Breast epithelium (tissue), 4 donors: Measurements from ENCODE around the gene TNNI2. TPM values are rescaled to one million over a fixed set of nuclear protein-coding genes. Genes with fewer than 3 reads are reported as not detected.
"Not testable (repeated sequence)": the region's sequence is repeated elsewhere in the genome, so short reads cannot be mapped to it uniquely, and the experiment has no call there.

Experiments
- DNase-seq, 2 donors: peaks; one replicate each; pipeline ENCODE4 v3.0.0-alpha.2; 2019; ENCODE audit warnings: low spot score in 2 of 2
- H3K27ac ChIP-seq, 2 donors: fragments of 200-600 bp; sonication (generic) in 1 of 2; one replicate each; pipeline ENCODE4 v1.5.1; 2016 to 2019; ENCODE audit warnings: mild to moderate bottlenecking in 1 of 2
- H3K27me3 ChIP-seq, 2 donors: fragments of 200-600 bp; sonication (generic) in 1 of 2; one replicate each; pipeline versions ENCODE4 v1.5.1 to v1.6.0; 2017 to 2019; ENCODE audit warnings: control low read depth in 1 of 2, mild to moderate bottlenecking in 1 of 2
- H3K36me3 ChIP-seq: fragments of 200-600 bp; one replicate; pipeline ENCODE4 v1.5.1; 2019
- H3K4me1 ChIP-seq, 2 donors: fragments of 200-600 bp; sonication (generic); one replicate each; pipeline ENCODE4 v1.5.1; 2016 to 2019; ENCODE audit warnings: control low read depth in 1 of 2
- H3K4me3 ChIP-seq, 3 donors: fragments of 200-600 bp; sonication (generic); 1 replicate in 2 of 3; 2 replicates in 1 of 3; pipeline ENCODE4 v1.5.1; 2016 to 2019; ENCODE audit warnings: mild to moderate bottlenecking in 3 of 3, moderate library complexity in 2 of 3
- H3K9me3 ChIP-seq, 2 donors: fragments of 200-600 bp; sonication (generic) in 1 of 2; one replicate each; pipeline ENCODE4 v1.5.1; 2016 to 2019; ENCODE audit warnings: control low read depth in 1 of 2
- CTCF ChIP-seq, 3 donors: fragments of 450-650 bp; IDR thresholded peaks; one replicate each; pipeline ENCODE4 v1.5.1; 2016 to 2017; ENCODE audit warnings: antibody characterized with exemption in 3 of 3, mild to moderate bottlenecking in 3 of 3, moderate library complexity in 3 of 3
- POLR2A ChIP-seq: fragments of 450-650 bp; IDR thresholded peaks from one replicate; pipeline ENCODE4 v1.6.1; 2016; ENCODE audit warnings: antibody characterized with exemption, mild to moderate bottlenecking, moderate library complexity
- POLR2AphosphoS5 ChIP-seq, 3 donors: sonication (generic); formaldehyde crosslinking; IDR thresholded peaks; one replicate each; pipeline ENCODE4 v1.6.1; 2017; ENCODE audit warnings: antibody characterized with exemption in 3 of 3
- intact Hi-C: fragments of 100-400 bp; cut with DNase I; formaldehyde crosslinking; loops from one replicate; pipeline ENCODE4 v1.15.1; 2023; ENCODE audit warnings: low total_unique reads
- total RNA-seq, 3 donors: library from RNA; depleted of rRNA; stranded (reverse); fragments of >200 nt; gene quantifications; one replicate each; pipeline ENCODE4 v1.1.0, GENCODE V29; 2016

TNNI2 gene
- total RNA-seq, 3 donors from 2014 or later: 1.6 to 5.6 TPM; not detected in 1

DNA sequence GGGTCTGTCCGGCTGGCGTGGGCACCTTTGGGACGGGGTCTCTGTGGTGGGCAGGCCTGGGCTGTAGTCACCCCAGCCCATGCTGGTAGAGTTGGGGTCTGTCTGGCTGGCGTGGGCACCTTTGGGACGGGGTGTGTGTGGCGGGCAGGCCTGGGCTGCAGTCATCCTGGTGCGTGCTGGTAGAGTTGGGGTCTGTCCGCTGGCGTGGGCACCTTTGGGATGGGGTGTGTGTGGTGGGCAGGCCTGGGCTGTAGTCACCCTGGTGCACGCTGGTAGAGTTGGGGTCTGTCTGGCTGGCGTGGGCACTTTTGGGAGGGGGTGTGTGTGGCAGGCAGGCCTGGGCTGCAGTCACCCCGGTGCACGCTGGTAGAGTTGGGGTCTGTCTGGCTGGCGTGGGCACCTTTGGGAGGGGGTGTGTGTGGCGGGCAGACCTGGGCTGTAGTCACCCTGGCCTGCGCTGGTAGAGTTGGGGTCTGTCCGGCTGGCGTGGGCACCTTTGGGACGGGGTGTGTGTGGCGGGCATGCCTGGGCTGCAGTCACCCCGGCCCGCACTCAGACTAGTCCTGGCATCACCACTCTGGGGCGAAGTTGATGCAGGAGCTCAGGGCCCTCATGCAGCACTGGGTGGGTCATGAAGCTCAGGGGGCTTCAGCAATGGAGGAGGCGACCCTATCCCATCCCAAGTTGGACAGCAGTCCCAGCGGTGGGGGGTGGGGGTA, 33.6 kb downstream of the TNNI2 start:
- no peaks in the 10 kb centered on the region for H3K27me3 ChIP-seq
- peak overlapping the region; percentile 40 to 55 (median 40) for H3K4me3 ChIP-seq
- TF ChIP-seq CTCF (IDR thresholded peaks at IDR 0.05): no peak
- TF ChIP-seq POLR2A: no peak
- TF ChIP-seq POLR2AphosphoS5 (IDR thresholded peaks at IDR 0.05): no peak
- H3K9me3 ChIP-seq: no peaks in the 10 kb centered on the region
- intact Hi-C loops: no loop called here
- H3K36me3 ChIP-seq: no peaks in the 10 kb centered on the region
- H3K27ac ChIP-seq: peak overlapping the region in 1 of 2 donors; percentile 97
- DNase-seq: no peak
- peaks cover 0 to 7% of the 10 kb centered on the region in 2 donors for H3K4me1 ChIP-seq

- Histone ChIP-seq H3K9me3 (no peaks in the 10 kb centered on the region), H3K27me3 (no peaks in the 10 kb centered on the region), H3K36me3 (no peaks in the 10 kb centered on the region), H3K4me3 (peak overlapping the region; percentile 40 to 55 (median 40)), H3K4me1 (peaks cover 0 to 7% of the 10 kb centered on the region in 2 donors), H3K27ac (peak overlapping the region; percentile 26 to 97)
- DNase-seq: no peak
- TF ChIP-seq CTCF (IDR thresholded peaks at IDR 0.05): no peak
- TF ChIP-seq POLR2AphosphoS5 (IDR thresholded peaks at IDR 0.05): no peak
- intact Hi-C loops: no loop called here
Measured at GRCh38 chr11:1873048-1873812, 34.4 kb downstream of the TNNI2 start.

DNA sequence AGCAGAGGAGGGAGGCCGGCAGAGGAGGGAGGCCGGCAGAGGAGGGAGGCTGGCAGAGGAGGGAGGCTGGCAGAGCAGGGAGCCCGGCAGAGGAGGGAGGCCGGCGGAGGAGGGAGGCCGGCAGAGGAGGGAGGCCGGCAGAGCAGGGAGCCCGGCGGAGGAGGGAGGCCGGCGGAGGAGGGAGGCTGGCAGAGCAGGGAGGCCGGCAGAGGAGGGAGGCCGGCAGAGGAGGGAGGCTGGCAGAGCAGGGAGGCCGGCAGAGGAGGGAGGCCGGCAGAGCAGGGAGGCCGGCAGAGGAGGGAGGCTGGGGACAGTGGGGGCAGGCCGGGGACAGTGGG, 35.0 kb downstream of the TNNI2 start:
- H3K27me3 ChIP-seq, DNase-seq, intact Hi-C loops, H3K9me3 ChIP-seq, H3K36me3 ChIP-seq, H3K4me1 ChIP-seq: not testable (repeated sequence)
- Histone ChIP-seq H3K27ac (peak overlapping the region; percentile 26 to 97), H3K4me3 (peak overlapping the region in 2 of 3 donors; percentile 40 to 55)

DNA sequence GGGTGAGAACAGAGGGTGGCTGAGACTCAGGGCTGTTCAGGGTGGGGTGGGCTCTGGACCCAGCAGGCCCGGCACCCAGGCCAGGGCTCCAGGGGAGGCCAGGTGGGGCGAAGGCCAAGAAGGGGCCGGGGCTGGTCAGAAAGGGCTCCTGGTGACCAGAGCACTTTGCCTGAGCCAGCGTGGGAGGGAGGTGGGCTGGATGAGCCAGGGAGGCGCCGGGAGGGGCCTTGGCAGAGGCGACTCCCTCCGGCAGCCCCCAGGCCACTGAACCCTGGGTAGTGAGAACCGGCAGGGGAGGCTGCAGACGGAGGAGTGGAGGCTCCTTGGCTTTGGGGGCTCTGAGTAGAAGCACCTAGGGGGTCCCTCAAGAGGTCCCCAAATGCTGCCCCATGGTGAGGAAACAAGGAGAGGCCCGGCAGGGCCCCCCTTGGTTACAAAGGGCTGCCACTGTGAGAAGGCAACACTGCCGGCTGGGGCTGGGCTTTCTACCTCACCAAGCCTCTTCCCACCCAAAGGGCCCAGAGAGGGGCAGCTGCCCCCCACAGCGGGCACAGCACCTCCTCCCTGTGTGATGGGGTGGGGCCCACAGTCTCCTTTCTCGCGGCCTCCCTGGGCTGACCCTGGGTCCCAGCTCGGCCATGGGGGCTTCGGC, 35.8 kb downstream of the TNNI2 start:
- H3K4me1 ChIP-seq, intact Hi-C loops: not testable (repeated sequence)

DNA sequence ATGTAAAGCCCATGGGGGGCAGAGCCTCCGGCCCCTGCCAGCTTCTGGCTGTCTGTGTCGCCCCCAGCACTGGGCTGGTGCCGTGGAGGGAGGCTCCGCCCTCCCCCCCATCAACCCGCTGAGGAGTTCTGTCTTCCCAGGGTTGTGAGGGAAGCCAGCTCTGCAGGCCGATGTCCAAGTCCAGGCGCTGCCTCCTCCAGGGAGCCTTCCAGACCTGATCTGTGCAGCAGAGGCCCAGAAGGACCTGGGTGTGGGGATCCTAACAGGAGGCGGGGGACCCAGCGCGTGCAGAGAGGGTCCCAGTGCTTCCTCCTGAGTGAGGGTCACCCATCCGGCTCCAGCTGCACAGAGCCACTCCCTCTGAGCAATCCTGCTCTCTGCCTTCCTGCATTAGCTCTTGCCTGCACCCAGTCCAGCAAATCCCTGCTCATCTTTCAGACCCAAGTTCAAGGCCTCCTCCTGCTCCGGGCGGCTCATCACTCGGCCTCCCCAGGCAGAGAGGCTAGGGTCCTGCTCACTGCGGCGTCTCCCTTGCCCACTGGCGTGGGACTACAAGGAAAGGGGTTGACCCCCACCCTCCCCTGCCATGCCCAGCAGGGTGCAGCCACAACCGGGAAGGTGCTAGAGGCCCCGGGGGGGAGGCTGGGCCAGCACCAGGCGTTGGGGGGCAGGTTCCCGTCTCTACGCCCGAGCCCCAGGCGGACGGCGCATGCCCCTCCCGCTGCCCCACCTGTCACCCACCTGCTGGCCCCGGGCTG, 36.5 kb downstream of the TNNI2 start:
- Histone ChIP-seq H3K27me3 (no peaks in the 10 kb centered on the region), H3K9me3 (no peaks in the 10 kb centered on the region), H3K4me1 (peaks cover 0 to 7% of the 10 kb centered on the region in 2 donors), H3K36me3 (no peaks in the 10 kb centered on the region), H3K27ac (peak overlapping the region; percentile 26 to 97), H3K4me3 (peak overlapping the region in 1 of 3 donors; percentile 10)
- no peak for DNase-seq
- TF ChIP-seq POLR2A: no peak
- TF ChIP-seq POLR2AphosphoS5 (IDR thresholded peaks at IDR 0.05): no peak
- TF ChIP-seq CTCF (IDR thresholded peaks at IDR 0.05): no peak
- intact Hi-C loops: no loop called here

More for the DNA sequence above, 35.8 kb downstream of the TNNI2 start:
- not testable (repeated sequence) for H3K9me3 ChIP-seq, H3K27me3 ChIP-seq, H3K36me3 ChIP-seq, DNase-seq
- Histone ChIP-seq H3K27ac (peak overlapping the region; percentile 26 to 97), H3K4me3 (peak overlapping the region in 1 of 3 donors; percentile 22)

- DNase-seq, intact Hi-C loops, H3K36me3 ChIP-seq, H3K27me3 ChIP-seq, H3K9me3 ChIP-seq: not testable (repeated sequence)
- Histone ChIP-seq H3K4me1 (peaks cover 0 to 10% of the 10 kb centered on the region in 2 donors), H3K27ac (peak overlapping the region; percentile 58 to 97), H3K4me3 (peak overlapping the region in 2 of 3 donors; percentile 11 to 46)
Measured at GRCh38 chr11:1875851-1876301, 37.1 kb downstream of the TNNI2 start.
